ENCODE measurements around the gene CAPG. TPM values are rescaled to one million over a fixed set of nuclear protein-coding genes. Genes with fewer than 3 reads are reported as not detected.
A peak's percentile ranks its signal among the peaks of the same experiment; 100 is the strongest.

Gene CAPG
- 223 and 249 TPM in 2 replicates for total RNA-seq (2014; rRNA removed; shearing (Covaris generic))
- polyA plus RNA-seq (2016; fragmentation: Nextera tagmentation; extraction: Ambion mirVana), result 346 and 384 TPM in 2 replicates

- no peaks in the 10 kb centered on the region for H3K9me2 ChIP-seq (ENCODE audit: insufficient read depth)
- WGBS, 2 experiments (ENCODE audit: low coverage in 1 of 2, low lambda C conversion rate in 2 of 2, missing lambda C conversion rate in 2 of 2), result 22 to 29% methylated on average over 10 to 12 of the region's 12 CpGs
- peak; percentile 57 for DNase-seq
- H3K9me3 ChIP-seq (ENCODE audit: low read depth), result no peaks in the 10 kb centered on the region
- H3K27me3 ChIP-seq (replicated peaks; ENCODE audit: insufficient read depth), result no peaks in the 10 kb centered on the region
- peak within 1 kb of the TSS; percentile 44 for H3K4me3 ChIP-seq
- peaks cover 23% of the 10 kb centered on the region for H3F3A ChIP-seq (ENCODE audit: insufficient read depth)
- TF ChIP-seq EZH2 (IDR thresholded peaks at IDR 0.05; ENCODE audit: insufficient read depth, poor library complexity, severe bottlenecking) (no peak), EZH2phosphoT487 (IDR thresholded peaks at IDR 0.05; ENCODE audit: insufficient read depth, low read depth) (no peak)
- H3K36me3 ChIP-seq (ENCODE audit: low read depth), result no peaks in the 10 kb centered on the region
- peak within 1 kb of the TSS; percentile 22 for H2AFZ ChIP-seq
- peak within 1 kb of the TSS; percentile 64 for H3K9ac ChIP-seq
- H3K79me2 ChIP-seq (ENCODE audit: insufficient read depth), result peaks cover 65% of the 10 kb centered on the region
- peak within 1 kb of the TSS; percentile 67 for H3K4me2 ChIP-seq (ENCODE audit: unreplicated experiment)
- H4K20me1 ChIP-seq (ENCODE audit: insufficient read depth), result no peaks in the 10 kb centered on the region
- peak within 1 kb of the TSS; percentile 69 for H3K27ac ChIP-seq
- in situ Hi-C loops (cut with MboI), result no loop called here
- H3K4me1 ChIP-seq (ENCODE audit: insufficient read depth), result peaks cover 45% of the 10 kb centered on the region
These were observed at the start of gene CAPG for GRCh38 chr2:85409845-85410583. Gene CAPG (minus strand): TSS chr2:85410366. CDS start chr2:85402145, 8,221 bp downstream.

GRCh38 chr2:85459771-85460170 lies 49.6 kb upstream of the CAPG start:
- H3K4me1 ChIP-seq (ENCODE audit: insufficient read depth), result peaks cover 17% of the 10 kb centered on the region
- H3K4me2 ChIP-seq (ENCODE audit: unreplicated experiment), result no peak overlapping the region
- H3F3A ChIP-seq (ENCODE audit: insufficient read depth), result peaks cover 13% of the 10 kb centered on the region; the same call in 1 of the 2 replicates
- no peak for DNase-seq
- no peaks in the 10 kb centered on the region for H4K20me1 ChIP-seq (ENCODE audit: insufficient read depth)
- H3K36me3 ChIP-seq (ENCODE audit: low read depth), result no peaks in the 10 kb centered on the region
- no peak overlapping the region for H3K9ac ChIP-seq
- no peak overlapping the region for H3K4me3 ChIP-seq
- no peaks in the 10 kb centered on the region for H3K79me2 ChIP-seq (ENCODE audit: insufficient read depth)
- no peak overlapping the region for H2AFZ ChIP-seq
- no peaks in the 10 kb centered on the region for H3K9me2 ChIP-seq (ENCODE audit: insufficient read depth)
- H3K9me3 ChIP-seq (ENCODE audit: low read depth), result no peaks in the 10 kb centered on the region
- in situ Hi-C loops (cut with MboI), result no loop called here
- WGBS, 2 experiments (ENCODE audit: low coverage in 1 of 2, low lambda C conversion rate in 2 of 2, missing lambda C conversion rate in 2 of 2), result 43 to 50% methylated on average over 1 of the region's 1 CpG
- H3K27ac ChIP-seq, result no peak overlapping the region
- TF ChIP-seq EZH2phosphoT487 (IDR thresholded peaks at IDR 0.05; ENCODE audit: insufficient read depth, low read depth) (no peak), EZH2 (IDR thresholded peaks at IDR 0.05; ENCODE audit: insufficient read depth, poor library complexity, severe bottlenecking) (no peak)
- H3K27me3 ChIP-seq (replicated peaks; ENCODE audit: insufficient read depth), result no peaks in the 10 kb centered on the region

- Histone ChIP-seq H3K9me2 (ENCODE audit: insufficient read depth) (no peaks in the 10 kb centered on the region), H3F3A (ENCODE audit: insufficient read depth) (peaks cover 13% of the 10 kb centered on the region; the same call in 1 of the 2 replicates), H3K4me1 (ENCODE audit: insufficient read depth) (peaks cover 17% of the 10 kb centered on the region), H3K4me3 (no peak overlapping the region), H3K27ac (peak overlapping the region; percentile 13; the same call in 1 of the 2 replicates), H3K4me2 (ENCODE audit: unreplicated experiment) (no peak overlapping the region), H3K27me3 (replicated peaks; ENCODE audit: insufficient read depth) (no peaks in the 10 kb centered on the region), H3K36me3 (ENCODE audit: low read depth) (no peaks in the 10 kb centered on the region), H3K9ac (no peak overlapping the region), H3K9me3 (ENCODE audit: low read depth) (no peaks in the 10 kb centered on the region), H3K79me2 (ENCODE audit: insufficient read depth) (no peaks in the 10 kb centered on the region), H2AFZ (no peak overlapping the region), H4K20me1 (ENCODE audit: insufficient read depth) (no peaks in the 10 kb centered on the region)
- WGBS, 2 experiments (ENCODE audit: low coverage in 1 of 2, low lambda C conversion rate in 2 of 2, missing lambda C conversion rate in 2 of 2), result 62 to 68% methylated on average over 12 of the region's 12 CpGs
- DNase-seq, result peak; percentile 31
- in situ Hi-C loops (cut with MboI), result no loop called here
- TF ChIP-seq EZH2phosphoT487 (IDR thresholded peaks at IDR 0.05; ENCODE audit: insufficient read depth, low read depth), result no peak
- no peak for TF ChIP-seq EZH2 (IDR thresholded peaks at IDR 0.05; ENCODE audit: insufficient read depth, poor library complexity, severe bottlenecking)
These were observed 48.7 kb upstream of the CAPG start for GRCh38 chr2:85458601-85459563.

GRCh38 chr2:85457877-85458316 lies 47.7 kb upstream of the CAPG start:
- Histone ChIP-seq H3K9ac (no peak overlapping the region), H3K27me3 (replicated peaks; ENCODE audit: insufficient read depth) (no peaks in the 10 kb centered on the region), H3K4me2 (ENCODE audit: unreplicated experiment) (no peak overlapping the region), H3K79me2 (ENCODE audit: insufficient read depth) (no peaks in the 10 kb centered on the region), H3K36me3 (ENCODE audit: low read depth) (no peaks in the 10 kb centered on the region), H3K4me3 (no peak overlapping the region), H2AFZ (no peak overlapping the region), H4K20me1 (ENCODE audit: insufficient read depth) (no peaks in the 10 kb centered on the region), H3K27ac (peak overlapping the region; percentile 13; the same call in 1 of the 2 replicates), H3F3A (ENCODE audit: insufficient read depth) (peaks cover 13% of the 10 kb centered on the region; the same call in 1 of the 2 replicates), H3K9me3 (ENCODE audit: low read depth) (no peaks in the 10 kb centered on the region), H3K9me2 (ENCODE audit: insufficient read depth) (no peaks in the 10 kb centered on the region), H3K4me1 (ENCODE audit: insufficient read depth) (peaks cover 17% of the 10 kb centered on the region)
- TF ChIP-seq EZH2phosphoT487 (IDR thresholded peaks at IDR 0.05; ENCODE audit: insufficient read depth, low read depth), result no peak
- TF ChIP-seq EZH2 (IDR thresholded peaks at IDR 0.05; ENCODE audit: insufficient read depth, poor library complexity, severe bottlenecking), result no peak
- in situ Hi-C loops (cut with MboI), result no loop called here
- 27% methylated on average over 6 of the region's 6 CpGs for WGBS, 2 experiments (ENCODE audit: low coverage in 1 of 2, low lambda C conversion rate in 2 of 2, missing lambda C conversion rate in 2 of 2)
- peak; percentile 75 for DNase-seq

Measured in GM23248 (cell line).